Panc1 (cell line): ENCODE measurements around the gene MYO1F. TPM values are rescaled to one million over a fixed set of nuclear protein-coding genes. Genes with fewer than 3 reads are reported as not detected.

ENCODE experiments used
- ATAC-seq: fragments of 200-7000 bp; cut with Tn5 transposase; 2 replicates; pipeline ENCODE4 v1.9.1; 2020; ENCODE audit warnings: mild to moderate bottlenecking, moderate library complexity
- BruUV-seq: library from RNA; stranded (reverse); fragments of 400-500 nt; replicated peaks from 2 replicates; lab custom pipeline; 2021; lab: Mats Ljungman, UMichigan
- CTCF ChIA-PET: fragments of 300-600 bp; sonication (Branson Sonifier 250); formaldehyde crosslinking; loops from one replicate; lab custom pipeline; 2022; ENCODE audit warnings: antibody characterized with exemption; lab: Charles Lee
- POLR2A ChIA-PET: fragments of 300-600 bp; sonication (Branson Sonifier 250); formaldehyde crosslinking; loops from one replicate; lab custom pipeline; 2022; ENCODE audit warnings: antibody characterized with exemption; lab: Charles Lee
- DNase-seq: peaks from one replicate; pipeline ENCODE4 v3.0.0-alpha.2; 2010; ENCODE audit warnings: low read depth, low spot score
- H3K27ac ChIP-seq: 2 replicates; pipeline ENCODE4 v1.5.1; 2011; ENCODE audit warnings: mild to moderate bottlenecking, low read length, inconsistent platforms
- H3K27me3 ChIP-seq: fragments of 200-500 bp; sonication (Bioruptor generic); 2 replicates; pipeline ENCODE4 v1.6.0; 2014; ENCODE audit warnings: low read length, inconsistent platforms; ENCODE audit not compliant: control insufficient read depth, insufficient read depth
- H3K36me3 ChIP-seq: fragments of 200-500 bp; sonication (Bioruptor generic); 2 replicates; pipeline ENCODE4 v1.5.1; 2014; ENCODE audit warnings: inconsistent platforms, mild to moderate bottlenecking, low read length, moderate library complexity; ENCODE audit not compliant: control insufficient read depth, insufficient read depth
- H3K4me1 ChIP-seq: 2 replicates; pipeline ENCODE4 v1.5.1; 2011; ENCODE audit warnings: inconsistent platforms, mild to moderate bottlenecking, low read length, moderate library complexity; ENCODE audit not compliant: control insufficient read depth, insufficient read depth
- H3K4me3 ChIP-seq, 2 experiments: 2 replicates each; pipeline ENCODE4 v1.5.1; 2011 to 2012; ENCODE audit warnings: low read depth in 2 of 2, low read length in 2 of 2, mild to moderate bottlenecking in 2 of 2, inconsistent platforms in 1 of 2, moderate library complexity in 1 of 2
- H3K9me3 ChIP-seq: fragments of 200-500 bp; sonication (Bioruptor generic); 2 replicates; pipeline ENCODE4 v1.5.1; 2014; ENCODE audit warnings: low read depth, mild to moderate bottlenecking, inconsistent platforms, low read length, moderate library complexity; ENCODE audit not compliant: control insufficient read depth, insufficient read depth
- CTCF ChIP-seq: fragments of 450-650 bp; IDR thresholded peaks from 2 replicates; pipeline ENCODE4 v1.5.1; 2017; ENCODE audit warnings: mild to moderate bottlenecking
- POLR2AphosphoS5 ChIP-seq: IDR thresholded peaks from 2 replicates; pipeline ENCODE4 v1.6.1; 2012; ENCODE audit warnings: mild to moderate bottlenecking, low read depth, low read length, moderate library complexity
- REST ChIP-seq, 2 experiments: IDR thresholded peaks; 2 replicates each; pipeline ENCODE4 v1.6.1; 2011 to 2012; ENCODE audit warnings: low read depth in 2 of 2, control low read depth in 1 of 2, low read length in 1 of 2, mild to moderate bottlenecking in 1 of 2, moderate library complexity in 1 of 2; ENCODE audit not compliant: insufficient read depth in 1 of 2
- SIN3A ChIP-seq: IDR thresholded peaks from 2 replicates; pipeline ENCODE4 v1.6.1; 2012; ENCODE audit warnings: low read depth, mild to moderate bottlenecking, low read length, moderate library complexity, borderline replicate concordance; ENCODE audit not compliant: insufficient read depth
- TCF7L2 ChIP-seq: IDR thresholded peaks from 2 replicates; pipeline ENCODE4 v1.6.1; 2011; ENCODE audit warnings: mild to moderate bottlenecking, low read depth, low read length, inconsistent platforms
- in situ Hi-C: cut with HindIII; loops from 2 replicates; pipeline ENCODE4 v1.10.0; 2016; ENCODE audit warnings: low sequenced_read_pairs, low pct_unique_long_range_greater_than_20kb
- intact Hi-C: fragments of 100-400 bp; cut with micrococcal nuclease; formaldehyde crosslinking; loops from one replicate; pipeline ENCODE4 v1.10.0; 2022; ENCODE audit not compliant: unreplicated experiment
- total RNA-seq: library from RNA; stranded (reverse); gene quantifications from one replicate; pipeline ENCODE4 v1.2.1, GENCODE V29; 2021; ENCODE audit not compliant: unreplicated experiment

The MYO1F gene
- total RNA-seq, 1 experiment from 2014 or later = 0.33 TPM

GRCh38 chr19:8504171-8504570 lies 73.1 kb downstream of the MYO1F start:
- in situ Hi-C loops (no loop called here), intact Hi-C loops (no loop called here)
- no peak for TF ChIP-seq TCF7L2
- TF ChIP-seq SIN3A = no peak
- no TSS peak for BruUV-seq
- Histone ChIP-seq H3K27me3 (no peaks in the 10 kb centered on the region), H3K9me3 (no peaks in the 10 kb centered on the region), H3K4me1 (no peaks in the 10 kb centered on the region), H3K4me3 (no peak overlapping the region), H3K27ac (no peak overlapping the region), H3K36me3 (no peaks in the 10 kb centered on the region)
- ATAC-seq (no peak), DNase-seq (no peak)
- POLR2A ChIA-PET = interaction anchor here (0.7 kb wide), 1 partner anchor 83 kb away, joined by 5 read pairs; no protein-coding TSS in a partner anchor
- CTCF ChIA-PET = no interaction called here

- TF ChIP-seq TCF7L2 = no peak
- no peak for TF ChIP-seq POLR2AphosphoS5
- TF ChIP-seq REST (IDR thresholded peaks at IDR 0.05; ENCODE audit: insufficient read depth in 1 of 2, low read depth in 2 of 2, low read length in 1 of 2) = no peak
- no peak for TF ChIP-seq CTCF
- TF ChIP-seq SIN3A = no peak
- ChIA-PET CTCF (no interaction called here), POLR2A (interaction anchor here (0.7 kb wide), 1 partner anchor 242 kb away, joined by 13 read pairs; no protein-coding TSS in a partner anchor)
- H3K9me3 ChIP-seq = no peaks in the 10 kb centered on the region
- DNase-seq (no peak), ATAC-seq (no peak)
- no peaks in the 10 kb centered on the region for H3K27me3 ChIP-seq
- intact Hi-C loops = no loop called here
- H3K4me3 ChIP-seq = no peak overlapping the region
- in situ Hi-C loops = no loop called here
- no peaks in the 10 kb centered on the region for H3K36me3 ChIP-seq
- H3K27ac ChIP-seq = no peak overlapping the region
- no TSS peak for BruUV-seq
- H3K4me1 ChIP-seq = no peaks in the 10 kb centered on the region
Measured at GRCh38 chr19:8503510-8503909, 73.7 kb downstream of the MYO1F start.

GRCh38 chr19:8501981-8502380 lies 75.3 kb downstream of the MYO1F start:
- DNase-seq = no peak
- no peak for ATAC-seq
- Histone ChIP-seq H3K36me3 (no peaks in the 10 kb centered on the region), H3K9me3 (no peaks in the 10 kb centered on the region), H3K27me3 (no peaks in the 10 kb centered on the region), H3K27ac (no peak overlapping the region), H3K4me1 (no peaks in the 10 kb centered on the region), H3K4me3 (no peak overlapping the region)
- ChIA-PET CTCF (no interaction called here), POLR2A (no interaction called here)
- TF ChIP-seq CTCF (no peak), SIN3A (no peak), POLR2AphosphoS5 (no peak), REST (IDR thresholded peaks at IDR 0.05; ENCODE audit: insufficient read depth in 1 of 2, low read depth in 2 of 2, low read length in 1 of 2) (no peak), TCF7L2 (no peak)
- BruUV-seq = no TSS peak
- intact Hi-C loops (no loop called here), in situ Hi-C loops (no loop called here)
